ENCODE results near the gene FSD2. TPM values are rescaled to one million over a fixed set of nuclear protein-coding genes. Genes with fewer than 3 reads are reported as not detected.

FSD2 gene
- total RNA-seq, 1 experiment from 2014 or later, result not detected

- no peaks in the 10 kb centered on the region for H3K36me3 Mint-ChIP-seq (ENCODE audit: insufficient read depth, unreplicated experiment)
- no TSS peak for BruUV-seq (replicated peaks)
- no peak overlapping the region for H3K27ac Mint-ChIP-seq (ENCODE audit: low read depth, unreplicated experiment)
- ChIA-PET CTCF (no interaction called here), POLR2A (no interaction called here)
- intact Hi-C loops (cut with micrococcal nuclease), result no loop called here
- no peak overlapping the region for H3K4me3 Mint-ChIP-seq (ENCODE audit: unreplicated experiment)
- H3K9me3 Mint-ChIP-seq (ENCODE audit: unreplicated experiment), result peaks cover 9% of the 10 kb centered on the region
- no peak for DNase-seq (ENCODE audit: unreplicated experiment)
- no peak for TF ChIP-seq CTCF (IDR thresholded peaks at IDR 0.05; ENCODE audit: unreplicated experiment)
- H3K27me3 Mint-ChIP-seq (ENCODE audit: insufficient read depth, unreplicated experiment), result no peaks in the 10 kb centered on the region
- no peaks in the 10 kb centered on the region for H3K4me1 Mint-ChIP-seq (ENCODE audit: insufficient read depth, unreplicated experiment)
Observed at GRCh38 chr15:82790321-82790720, 15.5 kb downstream of the FSD2 start.

- Mint-ChIP-seq H3K4me1 (ENCODE audit: insufficient read depth, unreplicated experiment) (no peaks in the 10 kb centered on the region), H3K27me3 (ENCODE audit: insufficient read depth, unreplicated experiment) (no peaks in the 10 kb centered on the region), H3K27ac (ENCODE audit: low read depth, unreplicated experiment) (no peak overlapping the region), H3K36me3 (ENCODE audit: insufficient read depth, unreplicated experiment) (no peaks in the 10 kb centered on the region), H3K9me3 (ENCODE audit: unreplicated experiment) (peaks cover 9% of the 10 kb centered on the region), H3K4me3 (ENCODE audit: unreplicated experiment) (no peak overlapping the region)
- intact Hi-C loops (cut with micrococcal nuclease), result no loop called here
- CTCF ChIA-PET, result no interaction called here
- POLR2A ChIA-PET, result no interaction called here
- TF ChIP-seq CTCF (IDR thresholded peaks at IDR 0.05; ENCODE audit: unreplicated experiment), result no peak
- BruUV-seq (replicated peaks), result no TSS peak
- no peak for DNase-seq (ENCODE audit: unreplicated experiment)
Observed at GRCh38 chr15:82789491-82789890, 16.4 kb downstream of the FSD2 start.

- H3K27ac Mint-ChIP-seq (ENCODE audit: low read depth, unreplicated experiment), result no peak overlapping the region
- no peaks in the 10 kb centered on the region for H3K4me1 Mint-ChIP-seq (ENCODE audit: insufficient read depth, unreplicated experiment)
- BruUV-seq (replicated peaks), result no TSS peak
- intact Hi-C loops (cut with micrococcal nuclease), result no loop called here
- no peaks in the 10 kb centered on the region for H3K9me3 Mint-ChIP-seq (ENCODE audit: unreplicated experiment)
- H3K27me3 Mint-ChIP-seq (ENCODE audit: insufficient read depth, unreplicated experiment), result no peaks in the 10 kb centered on the region
- ChIA-PET POLR2A (no interaction called here), CTCF (interaction anchor here (0.6 kb wide), 1 partner anchor 107 kb away, joined by 3 read pairs; no protein-coding TSS in a partner anchor)
- no peaks in the 10 kb centered on the region for H3K36me3 Mint-ChIP-seq (ENCODE audit: insufficient read depth, unreplicated experiment)
- DNase-seq (ENCODE audit: unreplicated experiment), result no peak
- no peak for TF ChIP-seq CTCF (IDR thresholded peaks at IDR 0.05; ENCODE audit: unreplicated experiment)
- no peak overlapping the region for H3K4me3 Mint-ChIP-seq (ENCODE audit: unreplicated experiment)
Observed at GRCh38 chr15:82788496-82788895, 17.4 kb downstream of the FSD2 start.

GRCh38 chr15:82781349-82781748 is 24.5 kb downstream of the FSD2 start:
- DNase-seq (ENCODE audit: unreplicated experiment), result no peak
- no peak overlapping the region for H3K27ac Mint-ChIP-seq (ENCODE audit: low read depth, unreplicated experiment)
- no peaks in the 10 kb centered on the region for H3K27me3 Mint-ChIP-seq (ENCODE audit: insufficient read depth, unreplicated experiment)
- H3K4me1 Mint-ChIP-seq (ENCODE audit: insufficient read depth, unreplicated experiment), result no peaks in the 10 kb centered on the region
- no TSS peak for BruUV-seq (replicated peaks)
- intact Hi-C loops (cut with micrococcal nuclease), result no loop called here
- CTCF ChIA-PET, result interaction anchor here (0.6 to 1.0 kb wide), 2 partner anchors 13 to 19 kb away, joined by 3 read pairs; no protein-coding TSS in a partner anchor
- peaks cover 7% of the 10 kb centered on the region for H3K9me3 Mint-ChIP-seq (ENCODE audit: unreplicated experiment)
- H3K36me3 Mint-ChIP-seq (ENCODE audit: insufficient read depth, unreplicated experiment), result no peaks in the 10 kb centered on the region
- POLR2A ChIA-PET, result interaction anchor here (0.5 to 1.0 kb wide), 4 partner anchors 12 to 60 kb away, joined by 3 to 4 read pairs (median 3); no protein-coding TSS in a partner anchor
- no peak for TF ChIP-seq CTCF (IDR thresholded peaks at IDR 0.05; ENCODE audit: unreplicated experiment)
- H3K4me3 Mint-ChIP-seq (ENCODE audit: unreplicated experiment), result no peak overlapping the region

All from MCF 10A (cell line).